Measurements from ENCODE around the gene P2RX3. TPM values are rescaled to one million over a fixed set of nuclear protein-coding genes. Genes with fewer than 3 reads are reported as not detected.

The P2RX3 gene
- total RNA-seq, 2 experiments from 2014 or later = not detected

DNA sequence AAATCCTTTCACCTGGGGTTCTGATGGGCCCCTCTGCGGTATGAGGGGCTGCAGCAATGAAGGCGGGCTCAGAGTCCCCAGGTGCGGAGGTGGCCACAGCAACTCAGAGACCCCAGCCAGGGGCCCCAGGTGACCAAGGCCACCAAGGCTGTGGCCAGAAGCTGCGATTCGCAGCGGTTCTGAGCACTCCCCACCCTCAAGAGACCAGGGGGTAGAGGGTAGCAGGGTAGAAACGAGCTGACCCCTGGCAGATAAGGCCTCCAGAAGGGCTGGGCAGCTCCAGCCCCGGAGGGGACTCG, 14.3 kb upstream of the P2RX3 start:
- intact Hi-C loops (cut with micrococcal nuclease; ENCODE audit: unreplicated experiment) = no loop called here
- peak overlapping the region; percentile 97 for H3K4me2 ChIP-seq (ENCODE audit: low read length)
- H3K9me2 ChIP-seq (ENCODE audit: insufficient read depth, low read length) = no peaks in the 10 kb centered on the region
- no peak overlapping the region for H2AFZ ChIP-seq (ENCODE audit: low read length)
- CTCF ChIA-PET (ENCODE audit: unreplicated experiment) = no interaction called here
- H3K79me2 ChIP-seq (ENCODE audit: insufficient read depth, low read depth, low read length) = no peaks in the 10 kb centered on the region
- no peaks in the 10 kb centered on the region for H4K20me1 ChIP-seq (ENCODE audit: insufficient read depth, low read length)
- H3K4me3 ChIP-seq (ENCODE audit: low read depth, low read length, poor library complexity, severe bottlenecking) = peak overlapping the region; percentile 70
- H3K36me3 ChIP-seq (ENCODE audit: insufficient read depth, low read length) = peaks cover 36% of the 10 kb centered on the region
- DNase-seq (ENCODE audit: low spot score) = no peak
- no TSS peak for BruUV-seq (replicated peaks)
- H3K4me1 ChIP-seq (ENCODE audit: insufficient read depth, low read length, poor library complexity, severe bottlenecking) = peaks cover 28% of the 10 kb centered on the region
- no peak overlapping the region for H3K27ac ChIP-seq (ENCODE audit: low read depth, low read length, poor library complexity, severe bottlenecking)
- TF ChIP-seq, protein P1, sequence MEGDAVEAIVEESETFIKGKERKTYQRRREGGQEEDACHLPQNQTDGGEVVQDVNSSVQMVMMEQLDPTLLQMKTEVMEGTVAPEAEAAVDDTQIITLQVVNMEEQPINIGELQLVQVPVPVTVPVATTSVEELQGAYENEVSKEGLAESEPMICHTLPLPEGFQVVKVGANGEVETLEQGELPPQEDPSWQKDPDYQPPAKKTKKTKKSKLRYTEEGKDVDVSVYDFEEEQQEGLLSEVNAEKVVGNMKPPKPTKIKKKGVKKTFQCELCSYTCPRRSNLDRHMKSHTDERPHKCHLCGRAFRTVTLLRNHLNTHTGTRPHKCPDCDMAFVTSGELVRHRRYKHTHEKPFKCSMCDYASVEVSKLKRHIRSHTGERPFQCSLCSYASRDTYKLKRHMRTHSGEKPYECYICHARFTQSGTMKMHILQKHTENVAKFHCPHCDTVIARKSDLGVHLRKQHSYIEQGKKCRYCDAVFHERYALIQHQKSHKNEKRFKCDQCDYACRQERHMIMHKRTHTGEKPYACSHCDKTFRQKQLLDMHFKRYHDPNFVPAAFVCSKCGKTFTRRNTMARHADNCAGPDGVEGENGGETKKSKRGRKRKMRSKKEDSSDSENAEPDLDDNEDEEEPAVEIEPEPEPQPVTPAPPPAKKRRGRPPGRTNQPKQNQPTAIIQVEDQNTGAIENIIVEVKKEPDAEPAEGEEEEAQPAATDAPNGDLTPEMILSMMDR (conservative IDR thresholded peaks at IDR 0.05; ENCODE audit: low read length) = no peak
- TF ChIP-seq EZH2phosphoT487 (IDR thresholded peaks at IDR 0.05; ENCODE audit: borderline replicate concordance, low read depth, low read length) = no peak
- no peaks in the 10 kb centered on the region for H3K9me3 ChIP-seq (ENCODE audit: low read length)
- POLR2A ChIA-PET = interaction anchor here (0.9 kb wide), 1 partner anchor 12 kb away, joined by 4 read pairs; the partner anchor contains the start of gene SSRP1

DNA sequence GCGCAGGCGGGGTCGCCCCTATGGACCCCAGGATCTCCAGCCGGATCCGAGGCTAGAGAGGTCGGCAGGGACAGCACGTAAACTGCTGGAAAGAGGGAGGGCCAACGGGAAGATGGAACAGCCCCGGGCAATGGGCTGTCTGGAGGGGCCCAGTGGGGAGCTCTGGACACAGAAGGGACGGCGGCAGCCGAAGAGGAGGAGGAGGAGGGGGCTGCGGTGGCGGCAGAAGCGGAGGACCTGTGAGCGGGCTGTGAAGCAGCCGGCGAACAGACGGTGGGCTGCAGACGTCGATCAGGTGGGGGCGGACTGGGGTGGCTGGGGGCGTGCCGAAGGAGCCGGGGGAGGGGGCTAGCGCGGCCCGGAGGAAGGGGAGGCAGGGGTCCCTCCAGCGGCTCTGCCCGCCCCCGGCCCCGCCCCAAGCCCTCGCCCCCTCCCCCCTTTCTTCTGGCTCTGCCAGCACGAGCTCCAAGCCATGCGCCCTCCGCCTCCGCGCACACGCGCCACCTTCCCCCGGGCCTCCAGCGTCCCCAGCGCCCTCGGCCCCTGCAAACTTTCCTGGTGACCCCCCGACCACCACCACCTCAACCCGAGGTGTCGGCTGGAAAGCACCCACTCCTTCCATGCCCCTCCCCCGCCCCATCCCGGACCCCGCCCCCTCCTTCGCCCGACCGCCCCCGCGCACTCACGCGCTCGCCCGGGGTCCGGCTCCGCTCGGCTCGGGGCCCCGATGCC, 13.8 kb upstream of the P2RX3 start:
- Histone ChIP-seq H3K4me3 (ENCODE audit: low read depth, low read length, poor library complexity, severe bottlenecking) (peak overlapping the region; percentile 70), H3K36me3 (ENCODE audit: insufficient read depth, low read length) (peaks cover 41% of the 10 kb centered on the region), H3K9me2 (ENCODE audit: insufficient read depth, low read length) (no peaks in the 10 kb centered on the region), H2AFZ (ENCODE audit: low read length) (peak overlapping the region; percentile 64; the same call in 1 of the 2 replicates), H3K4me1 (ENCODE audit: insufficient read depth, low read length, poor library complexity, severe bottlenecking) (peaks cover 28% of the 10 kb centered on the region), H4K20me1 (ENCODE audit: insufficient read depth, low read length) (no peaks in the 10 kb centered on the region), H3K79me2 (ENCODE audit: insufficient read depth, low read depth, low read length) (no peaks in the 10 kb centered on the region), H3K27ac (ENCODE audit: low read depth, low read length, poor library complexity, severe bottlenecking) (peak overlapping the region; percentile 86), H3K4me2 (ENCODE audit: low read length) (peak overlapping the region; percentile 97), H3K9me3 (ENCODE audit: low read length) (no peaks in the 10 kb centered on the region)
- no peak for DNase-seq (ENCODE audit: low spot score)
- intact Hi-C loops (cut with micrococcal nuclease; ENCODE audit: unreplicated experiment) = no loop called here
- TF ChIP-seq EZH2phosphoT487 (IDR thresholded peaks at IDR 0.05; ENCODE audit: borderline replicate concordance, low read depth, low read length) = no peak
- TF ChIP-seq, protein P1 (conservative IDR thresholded peaks at IDR 0.05; ENCODE audit: low read length) = no peak
- ChIA-PET CTCF (ENCODE audit: unreplicated experiment) (interaction anchor here (1.5 kb wide), 1 partner anchor 317 kb away, joined by 5 read pairs; no protein-coding TSS in a partner anchor), POLR2A (interaction anchor here (0.9 to 1.2 kb wide), 2 partner anchors 12 to 320 kb away, joined by 4 read pairs; partner anchors contain the start of gene SSRP1)
- BruUV-seq (replicated peaks) = no TSS peak
